GM19452 (cell line): ENCODE results near the gene SPRN.
"Not testable (repeated sequence)": the region's sequence is repeated elsewhere in the genome, so short reads cannot be mapped to it uniquely, and the experiment has no call there.

Source experiments
- ATAC-seq: cut with Tn5 transposase; IDR thresholded peaks from one replicate; pipeline ENCODE4 v1.9.1; 2021; ENCODE audit not compliant: unreplicated experiment

SPRN gene

GRCh38 chr10:133388973-133389818 lies 35.2 kb downstream of the SPRN start:
- ATAC-seq = peak; percentile 77

GRCh38 chr10:133388236-133388972 lies 36.0 kb downstream of the SPRN start:
- peak; percentile 2 for ATAC-seq

- ATAC-seq = not testable (repeated sequence)
These were observed 37.5 kb downstream of the SPRN start for GRCh38 chr10:133386951-133387350.

GRCh38 chr10:133385214-133385613 lies 39.2 kb downstream of the SPRN start:
- no peak for ATAC-seq

GRCh38 chr10:133384071-133384470 lies 40.4 kb downstream of the SPRN start:
- no peak for ATAC-seq

GRCh38 chr10:133383551-133383950 lies 40.9 kb downstream of the SPRN start:
- no peak for ATAC-seq

GRCh38 chr10:133381036-133381435 lies 43.4 kb downstream of the SPRN start:
- ATAC-seq = no peak

- no peak for ATAC-seq
These were observed 44.4 kb downstream of the SPRN start for GRCh38 chr10:133379801-133380666.

GRCh38 chr10:133379152-133379800 lies 45.1 kb downstream of the SPRN start, which contains the start of gene PAOX:
Gene PAOX (plus strand): TSS chr10:133379262. CDS start chr10:133379317, 55 bp downstream.
- peak; percentile 59 for ATAC-seq

GRCh38 chr10:133378251-133379096 lies 46.0 kb downstream of the SPRN start:
- ATAC-seq = peak; percentile 41

GRCh38 chr10:133377818-133378250 lies 46.6 kb downstream of the SPRN start:
- ATAC-seq = no peak

- ATAC-seq = no peak
These were observed 47.2 kb downstream of the SPRN start for GRCh38 chr10:133377025-133377817.

GRCh38 chr10:133376183-133376582 lies 48.2 kb downstream of the SPRN start:
- not testable (repeated sequence) for ATAC-seq

GRCh38 chr10:133375357-133376115 lies 48.9 kb downstream of the SPRN start:
- no peak for ATAC-seq

GRCh38 chr10:133373174-133374090 lies 51.0 kb downstream of the SPRN start, which contains the start of gene ECHS1:
Gene ECHS1 (minus strand): TSS chr10:133373354. CDS start chr10:133373333, 21 bp downstream.
- ATAC-seq = peak; percentile 99

GRCh38 chr10:133372507-133372906 lies 51.9 kb downstream of the SPRN start:
- no peak for ATAC-seq
